ENCODE results near the gene TP53RK.

DNA sequence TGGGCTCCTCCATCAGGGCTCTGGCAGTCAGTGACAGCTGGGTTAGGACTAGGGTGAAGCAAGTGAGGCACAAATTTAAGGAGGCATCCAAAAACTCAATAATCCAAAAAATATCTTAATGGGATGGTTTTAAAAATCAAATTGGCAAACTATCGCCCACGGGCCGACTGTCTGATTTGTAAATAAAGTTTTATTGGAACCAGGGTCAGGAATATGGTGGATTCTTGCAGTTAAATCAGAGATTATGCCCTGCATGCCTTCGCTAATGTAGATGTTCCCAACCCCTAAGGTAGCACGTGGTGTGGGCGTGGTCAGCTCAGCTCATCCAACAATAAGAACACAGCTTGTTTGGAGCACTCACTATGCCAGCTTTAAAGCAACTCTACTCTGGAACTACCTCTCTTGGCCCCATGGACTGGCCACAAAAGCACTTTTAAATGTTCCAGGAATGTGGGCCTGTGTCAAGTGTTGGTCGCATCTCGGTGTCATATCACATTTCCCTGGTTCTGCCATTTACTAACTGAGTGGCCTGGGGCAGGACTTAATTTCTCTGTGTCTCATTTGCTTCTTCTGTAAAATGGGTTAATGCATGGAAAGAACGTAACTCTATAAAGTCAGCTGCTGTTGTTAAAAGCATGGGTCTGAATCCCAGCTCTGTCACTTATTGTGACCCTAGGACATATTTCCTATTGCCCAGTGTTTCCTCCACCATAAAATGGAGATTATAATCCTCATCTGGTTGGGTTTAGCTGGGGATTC lies 7.0 kb downstream of the TP53RK start:
- TF ChIP-seq POLR2A (IDR thresholded peaks at IDR 0.05): no peak
- no peak for TF ChIP-seq CTCF (IDR thresholded peaks at IDR 0.05)

Measured in testis (tissue), 2 donors.